Cardiac fibroblast (primary cell): ENCODE data around the gene CHST11.

Experiments used
- DNase-seq, 2 donors: peaks; one replicate each; pipeline versions ENCODE4 v3.0.0 to v3.0.0-alpha.2; 2010; ENCODE audit warnings: low read depth in 2 of 2
- H3K4me3 ChIP-seq, 2 donors: replicated peaks in 1 of 2; 1 replicate in 1 of 2; 2 replicates in 1 of 2; pipeline ENCODE4 v1.5.1; 2011; ENCODE audit warnings: low read depth in 2 of 2, low read length in 2 of 2, mild to moderate bottlenecking in 2 of 2, moderate library complexity in 1 of 2
- TF ChIP-seq, protein P1 (sequence below): IDR thresholded peaks from one replicate; pipeline ENCODE4 v1.5.1; 2011; ENCODE audit warnings: low read depth, mild to moderate bottlenecking, low read length, inconsistent platforms

CHST11 gene

DNA sequence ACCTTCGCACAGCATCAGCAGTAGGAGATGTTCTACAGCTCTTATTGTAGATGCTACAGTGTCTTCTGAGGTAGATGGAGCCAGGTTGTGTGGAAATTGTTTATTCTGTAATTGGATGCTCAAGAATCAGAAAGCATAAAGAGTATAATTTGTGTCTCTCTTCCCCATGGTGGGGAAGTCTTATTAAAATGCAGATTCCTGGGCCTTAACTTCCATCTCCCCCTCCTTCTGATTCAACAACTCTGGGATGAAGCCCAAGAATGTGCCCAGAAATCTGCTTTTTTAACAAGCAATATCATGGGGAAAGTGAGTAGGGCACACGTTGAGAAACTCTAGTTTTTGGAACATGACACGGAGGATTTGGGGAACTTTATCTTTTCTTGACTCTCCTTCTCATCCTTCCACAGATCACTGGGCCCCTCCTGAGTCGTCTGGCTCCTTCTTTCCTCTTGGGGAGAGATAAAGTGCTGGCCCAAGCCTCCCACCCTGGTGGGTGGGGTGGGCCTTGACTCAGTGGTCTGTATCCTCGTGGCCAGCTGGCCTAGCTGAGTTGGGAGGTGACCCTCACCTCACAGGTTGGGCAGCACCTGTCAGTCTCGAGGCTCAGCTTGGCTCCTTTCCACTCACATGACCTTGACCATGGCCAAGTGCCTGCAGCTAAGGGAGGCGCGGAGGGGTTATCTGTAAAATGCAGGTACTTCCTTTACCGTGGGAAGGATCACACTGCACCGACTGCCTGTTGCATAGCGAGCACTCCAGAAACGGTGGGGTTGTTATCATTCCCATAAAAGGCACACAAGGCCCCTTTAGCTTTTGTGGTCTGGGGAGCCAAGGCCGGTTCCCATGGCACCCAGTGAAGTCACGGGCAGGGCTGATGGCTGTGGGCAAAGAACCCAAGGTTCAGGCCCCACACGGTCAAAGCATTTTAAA lies 141.9 kb downstream of the CHST11 start:
- no peak for DNase-seq
- TF ChIP-seq, protein P1, sequence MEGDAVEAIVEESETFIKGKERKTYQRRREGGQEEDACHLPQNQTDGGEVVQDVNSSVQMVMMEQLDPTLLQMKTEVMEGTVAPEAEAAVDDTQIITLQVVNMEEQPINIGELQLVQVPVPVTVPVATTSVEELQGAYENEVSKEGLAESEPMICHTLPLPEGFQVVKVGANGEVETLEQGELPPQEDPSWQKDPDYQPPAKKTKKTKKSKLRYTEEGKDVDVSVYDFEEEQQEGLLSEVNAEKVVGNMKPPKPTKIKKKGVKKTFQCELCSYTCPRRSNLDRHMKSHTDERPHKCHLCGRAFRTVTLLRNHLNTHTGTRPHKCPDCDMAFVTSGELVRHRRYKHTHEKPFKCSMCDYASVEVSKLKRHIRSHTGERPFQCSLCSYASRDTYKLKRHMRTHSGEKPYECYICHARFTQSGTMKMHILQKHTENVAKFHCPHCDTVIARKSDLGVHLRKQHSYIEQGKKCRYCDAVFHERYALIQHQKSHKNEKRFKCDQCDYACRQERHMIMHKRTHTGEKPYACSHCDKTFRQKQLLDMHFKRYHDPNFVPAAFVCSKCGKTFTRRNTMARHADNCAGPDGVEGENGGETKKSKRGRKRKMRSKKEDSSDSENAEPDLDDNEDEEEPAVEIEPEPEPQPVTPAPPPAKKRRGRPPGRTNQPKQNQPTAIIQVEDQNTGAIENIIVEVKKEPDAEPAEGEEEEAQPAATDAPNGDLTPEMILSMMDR = no peak
- H3K4me3 ChIP-seq = no peak overlapping the region

DNA sequence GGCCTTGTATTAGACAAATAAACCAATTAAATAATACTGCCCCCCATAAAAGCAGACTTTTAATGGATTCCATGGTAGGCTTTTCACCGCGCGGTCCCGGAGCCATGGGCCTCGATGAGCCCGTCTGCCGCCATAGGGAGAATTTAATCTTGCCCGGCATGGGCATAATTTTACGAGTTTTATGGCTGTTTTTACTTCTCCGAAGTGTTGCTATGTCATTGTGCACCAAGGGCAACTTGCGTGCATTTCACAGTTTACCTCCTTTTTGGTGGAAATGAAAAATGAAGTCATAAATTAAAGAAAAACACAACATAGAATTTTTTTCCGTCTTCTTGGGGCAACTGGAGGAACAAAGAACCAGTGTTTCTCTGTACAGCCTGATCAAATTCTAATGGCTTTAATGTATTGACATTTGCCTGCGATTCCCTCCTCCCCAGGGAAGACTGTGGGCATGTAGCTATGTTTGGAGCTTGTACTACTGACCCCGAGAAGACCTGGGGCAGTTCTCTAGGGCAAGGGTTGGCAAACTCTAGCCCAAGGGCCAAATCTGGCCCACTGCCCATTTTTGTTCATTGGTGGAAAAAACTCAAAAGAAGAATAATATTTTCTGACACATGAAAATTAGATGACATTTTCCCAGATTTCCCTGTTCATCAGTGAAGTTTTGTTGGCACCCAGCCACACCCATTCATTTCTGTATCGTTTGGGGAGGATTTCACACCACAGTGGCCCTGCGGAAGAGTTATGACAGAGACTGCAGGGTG lies 142.7 kb downstream of the CHST11 start:
- DNase-seq = no peak
- no peak overlapping the region for H3K4me3 ChIP-seq
- TF ChIP-seq, protein P1 = no peak

DNA sequence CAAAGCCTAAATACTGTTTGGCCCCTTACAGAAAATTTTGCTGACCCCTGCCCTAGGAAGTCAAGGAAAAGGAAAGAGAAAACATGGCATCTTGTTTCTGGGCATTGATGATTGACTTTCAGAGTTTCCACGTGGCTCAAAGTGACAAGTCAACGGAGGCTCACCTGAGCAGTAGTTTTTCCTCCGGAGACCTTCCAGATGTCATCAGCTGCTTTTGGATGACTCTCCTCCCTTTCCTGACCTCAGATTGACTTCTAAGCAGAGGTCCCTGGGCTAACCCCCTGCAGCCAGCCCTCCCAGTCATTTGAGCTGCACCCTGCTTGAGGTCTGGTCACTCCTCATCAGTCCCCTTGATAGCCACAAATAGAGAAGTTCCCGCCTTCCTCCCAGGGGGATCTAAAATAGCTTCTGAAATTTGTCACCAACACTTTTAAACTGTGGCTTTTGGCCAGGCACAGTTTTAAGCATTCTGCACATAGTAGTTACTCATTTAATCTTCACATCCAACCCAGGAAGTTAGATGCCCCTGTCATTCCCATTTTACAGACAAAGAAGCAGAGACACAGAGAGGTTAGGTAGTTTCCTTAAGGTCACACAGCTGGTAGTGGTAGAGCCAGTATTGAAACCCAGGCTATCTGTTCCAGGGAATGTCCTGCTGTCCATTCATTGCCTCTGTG lies 143.4 kb downstream of the CHST11 start:
- TF ChIP-seq, protein P1 = no peak
- no peak overlapping the region for H3K4me3 ChIP-seq
- DNase-seq = no peak

DNA sequence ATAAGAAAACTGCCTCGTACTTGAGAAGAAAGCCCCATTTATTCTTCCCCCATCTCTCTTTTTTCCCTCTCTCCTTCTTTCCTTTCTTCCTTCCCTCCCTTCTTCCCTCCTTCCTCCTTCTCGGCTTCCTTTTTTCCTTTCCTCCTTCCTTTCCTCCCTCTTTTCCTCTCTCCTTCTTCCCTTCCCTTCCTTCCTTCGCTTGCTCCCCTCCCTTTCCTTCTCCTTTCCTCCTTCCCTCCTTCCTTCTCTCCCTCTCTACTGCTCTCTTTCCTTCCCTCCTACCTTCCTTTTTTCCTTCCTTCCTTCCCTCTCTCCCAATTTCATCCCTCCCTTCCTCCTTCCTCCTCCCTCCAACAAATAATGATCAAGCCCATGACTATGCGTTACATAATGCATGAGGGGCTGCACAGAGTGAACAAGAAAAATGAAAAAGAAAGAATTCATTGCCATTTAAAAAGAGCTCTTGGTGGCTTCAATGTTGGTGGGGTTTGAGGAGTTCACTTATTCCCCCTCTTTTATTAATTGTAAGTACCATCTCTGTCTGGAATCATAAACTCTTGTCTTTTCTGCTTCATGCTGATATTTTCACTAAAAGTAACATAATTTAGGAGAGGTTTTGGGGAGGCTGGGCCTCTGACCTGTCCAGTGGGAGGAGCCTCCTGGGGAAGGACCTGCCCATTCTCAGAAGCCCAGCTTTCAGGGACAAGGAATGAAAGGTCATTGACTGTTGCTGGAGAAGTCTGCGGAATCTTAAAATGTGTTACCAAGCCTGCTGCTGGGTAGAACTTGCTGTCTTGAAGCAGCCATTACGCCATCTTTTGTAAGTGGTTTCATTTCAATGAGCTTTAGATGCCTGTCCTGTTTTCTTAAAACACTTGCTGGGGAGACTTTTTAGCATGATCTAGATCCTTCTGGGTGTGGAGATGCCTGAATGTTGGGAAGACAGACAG lies 144.3 kb downstream of the CHST11 start:
- peak; percentile 15 to 23 for DNase-seq
- H3K4me3 ChIP-seq = no peak overlapping the region
- TF ChIP-seq, protein P1 = no peak

DNA sequence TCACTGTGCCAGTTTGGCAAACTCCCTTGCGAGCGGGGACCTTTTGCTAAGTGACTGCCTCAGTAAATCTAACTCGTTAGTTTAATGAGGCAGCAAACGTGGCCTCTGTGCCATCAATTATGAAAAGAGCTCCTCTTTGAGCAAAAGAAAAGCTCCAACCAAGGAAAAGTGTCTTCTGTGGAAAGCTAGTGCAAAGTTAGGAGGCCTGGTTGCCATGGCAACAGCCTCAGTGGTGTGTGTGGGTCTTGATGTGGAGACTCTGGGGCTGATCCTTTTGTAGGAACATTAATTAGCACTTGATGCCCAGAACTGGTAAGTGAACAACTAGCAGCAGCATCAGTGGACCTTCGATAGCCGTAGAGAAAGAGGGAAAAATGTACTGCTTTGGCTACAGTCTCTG lies 145.7 kb downstream of the CHST11 start:
- TF ChIP-seq, protein P1 = no peak
- peak in 1 of 2 donors; percentile 8 for DNase-seq
- H3K4me3 ChIP-seq = no peak overlapping the region

DNA sequence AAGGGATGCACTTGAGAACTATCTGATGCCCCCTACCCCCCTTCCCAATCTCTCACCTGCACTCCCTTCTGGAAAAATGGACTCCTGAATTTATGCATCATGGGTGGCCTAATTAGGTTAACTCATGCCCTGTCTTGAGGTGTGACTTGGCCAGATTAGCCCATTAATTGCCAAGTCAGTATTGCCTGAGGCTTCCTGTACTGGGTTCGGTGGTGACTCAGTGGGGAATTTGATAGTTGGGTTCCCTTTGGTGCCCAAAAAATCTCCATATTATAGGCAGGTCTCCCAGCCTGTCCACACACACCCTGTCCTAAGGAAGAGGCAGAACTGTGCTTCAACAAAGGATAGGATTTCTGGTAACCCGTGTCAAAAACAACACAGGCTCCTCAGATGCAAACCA lies 146.1 kb downstream of the CHST11 start:
- TF ChIP-seq, protein P1 = no peak
- no peak for DNase-seq
- H3K4me3 ChIP-seq = no peak overlapping the region
